Stimulated activated CD8-positive, alpha-beta memory T cell treated with anti-CD3 and anti-CD28 coated beads, Interleukin-4, amount 100 ng/mL, for 1 hour (primary cell): Measurements from ENCODE around the gene SPRY4.
"Not testable (repeated sequence)": the region's sequence is repeated elsewhere in the genome, so short reads cannot be mapped to it uniquely, and the experiment has no call there.

ENCODE experiments used
- DNase-seq, 2 donors: peaks; one replicate each; pipeline ENCODE4 v3.0.0-alpha.2; 2020; ENCODE audit warnings: low read depth in 2 of 2, low spot score in 1 of 2

SPRY4 gene

GRCh38 chr5:142334538-142334937 lies 9.7 kb upstream of the SPRY4 start:
- DNase-seq, result no peak

- DNase-seq, result not testable (repeated sequence)
Measured at GRCh38 chr5:142333749-142334148, 8.9 kb upstream of the SPRY4 start.

GRCh38 chr5:142330444-142330843 lies 5.6 kb upstream of the SPRY4 start:
- DNase-seq, result no peak

GRCh38 chr5:142330026-142330425 lies 5.2 kb upstream of the SPRY4 start:
- DNase-seq, result no peak

- DNase-seq, result no peak
Measured at GRCh38 chr5:142327111-142327842, 2.5 kb upstream of the SPRY4 start.

GRCh38 chr5:142326480-142326938 lies 1.7 kb upstream of the SPRY4 start:
- no peak for DNase-seq

GRCh38 chr5:142325725-142326479 lies 1.1 kb upstream of the SPRY4 start:
- no peak for DNase-seq

GRCh38 chr5:142324136-142324870 lies 518 bp downstream of the SPRY4 start:
- DNase-seq, result no peak

- DNase-seq, result no peak
Measured at GRCh38 chr5:142323480-142324135, 1.2 kb downstream of the SPRY4 start.

GRCh38 chr5:142322747-142323479 lies 1.9 kb downstream of the SPRY4 start:
- DNase-seq, result no peak

- DNase-seq, result no peak
Measured at GRCh38 chr5:142322403-142322746, 2.4 kb downstream of the SPRY4 start.

GRCh38 chr5:142320851-142321560 lies 3.8 kb downstream of the SPRY4 start:
- no peak for DNase-seq

GRCh38 chr5:142320430-142320738 lies 4.4 kb downstream of the SPRY4 start:
- DNase-seq, result no peak

GRCh38 chr5:142319560-142320429 lies 5.0 kb downstream of the SPRY4 start:
- no peak for DNase-seq

- no peak for DNase-seq
Measured at GRCh38 chr5:142319105-142319504, 5.7 kb downstream of the SPRY4 start.

GRCh38 chr5:142317753-142318152 lies 7.1 kb downstream of the SPRY4 start:
- DNase-seq, result no peak

- no peak for DNase-seq
Measured at GRCh38 chr5:142317173-142317572, 7.6 kb downstream of the SPRY4 start.

GRCh38 chr5:142316681-142317080 lies 8.1 kb downstream of the SPRY4 start:
- no peak for DNase-seq

GRCh38 chr5:142316051-142316450 lies 8.8 kb downstream of the SPRY4 start:
- no peak for DNase-seq
